ENCODE measurements around the gene TAF11L10. TPM values are rescaled to one million over a fixed set of nuclear protein-coding genes. Genes with fewer than 3 reads are reported as not detected.
"Not testable (repeated sequence)": the region's sequence is repeated elsewhere in the genome, so short reads cannot be mapped to it uniquely, and the experiment has no call there.

TAF11L10 gene
- total RNA-seq, 1 donor from 2014 or later, result not detected

GRCh38 chr5:17614872-17615605 lies 17.4 kb upstream of the TAF11L10 start:
- Mint-ChIP-seq H3K27me3 (ENCODE audit: low read depth, unreplicated experiment) (peaks cover 5% of the 10 kb centered on the region), H3K4me3 (ENCODE audit: unreplicated experiment) (no peak overlapping the region), H3K36me3 (ENCODE audit: low read depth, unreplicated experiment) (no peaks in the 10 kb centered on the region), H3K9me3 (ENCODE audit: unreplicated experiment) (no peaks in the 10 kb centered on the region), H3K27ac (ENCODE audit: unreplicated experiment) (no peak overlapping the region), H3K4me1 (ENCODE audit: low read depth, unreplicated experiment) (no peaks in the 10 kb centered on the region)
- Histone ChIP-seq H3K9me3 (ENCODE audit: insufficient read depth, low read depth, low read length) (no peaks in the 10 kb centered on the region), H2AFZ (ENCODE audit: low read depth, low read length) (no peak overlapping the region), H3K36me3 (ENCODE audit: insufficient read depth, low read length) (no peaks in the 10 kb centered on the region), H3K4me3 (ENCODE audit: insufficient read depth, low read depth, low read length) (no peak overlapping the region), H3K27ac (ENCODE audit: low read depth, low read length) (no peak overlapping the region), H3K79me2 (ENCODE audit: insufficient read depth, low read length) (no peaks in the 10 kb centered on the region), H3K4me1 (ENCODE audit: insufficient read depth, low read length) (no peaks in the 10 kb centered on the region), H3K27me3 (ENCODE audit: insufficient read depth, low read length) (no peaks in the 10 kb centered on the region), H3K4me2 (ENCODE audit: low read length) (no peak overlapping the region), H3K9ac (ENCODE audit: low read length) (no peak overlapping the region), H4K20me1 (ENCODE audit: insufficient read depth, low read length) (no peaks in the 10 kb centered on the region)
- no peak for FAIRE-seq
- DNase-seq (ENCODE audit: low read depth), result no peak
- no peak for TF ChIP-seq EZH2 (IDR thresholded peaks at IDR 0.05; ENCODE audit: insufficient read depth, low read length)
- TF ChIP-seq CTCF (IDR thresholded peaks at IDR 0.05; ENCODE audit: insufficient read depth, low read depth, low read length), result no peak

- not testable (repeated sequence) for H3K27ac Mint-ChIP-seq (ENCODE audit: unreplicated experiment); H3K36me3 Mint-ChIP-seq (ENCODE audit: low read depth, unreplicated experiment); H3K36me3 ChIP-seq (ENCODE audit: insufficient read depth, low read length); H3K79me2 ChIP-seq (ENCODE audit: insufficient read depth, low read length); H3K9me3 Mint-ChIP-seq (ENCODE audit: unreplicated experiment); H3K9me3 ChIP-seq (ENCODE audit: insufficient read depth, low read depth, low read length); H3K4me3 ChIP-seq (ENCODE audit: insufficient read depth, low read depth, low read length); H3K4me2 ChIP-seq (ENCODE audit: low read length); H3K4me3 Mint-ChIP-seq (ENCODE audit: unreplicated experiment); H3K4me1 ChIP-seq (ENCODE audit: insufficient read depth, low read length); H3K27ac ChIP-seq (ENCODE audit: low read depth, low read length); H3K9ac ChIP-seq (ENCODE audit: low read length); DNase-seq (ENCODE audit: low read depth); H3K4me1 Mint-ChIP-seq (ENCODE audit: low read depth, unreplicated experiment); H4K20me1 ChIP-seq (ENCODE audit: insufficient read depth, low read length); H3K27me3 ChIP-seq (ENCODE audit: insufficient read depth, low read length); H3K27me3 Mint-ChIP-seq (ENCODE audit: low read depth, unreplicated experiment); FAIRE-seq; H2AFZ ChIP-seq (ENCODE audit: low read depth, low read length)
Measured at GRCh38 chr5:17610092-17610491, 12.5 kb upstream of the TAF11L10 start, which contains the start of gene TAF11L12. Gene TAF11L12, plus strand, starts transcription at chr5:17610392.

- H3K4me3 Mint-ChIP-seq (ENCODE audit: unreplicated experiment); H3K4me2 ChIP-seq (ENCODE audit: low read length); H3K27ac ChIP-seq (ENCODE audit: low read depth, low read length); DNase-seq (ENCODE audit: low read depth); H3K27ac Mint-ChIP-seq (ENCODE audit: unreplicated experiment); H3K4me1 Mint-ChIP-seq (ENCODE audit: low read depth, unreplicated experiment); H3K36me3 Mint-ChIP-seq (ENCODE audit: low read depth, unreplicated experiment); H3K4me1 ChIP-seq (ENCODE audit: insufficient read depth, low read length); H3K9ac ChIP-seq (ENCODE audit: low read length); H3K79me2 ChIP-seq (ENCODE audit: insufficient read depth, low read length); H3K4me3 ChIP-seq (ENCODE audit: insufficient read depth, low read depth, low read length); H3K36me3 ChIP-seq (ENCODE audit: insufficient read depth, low read length); H3K27me3 Mint-ChIP-seq (ENCODE audit: low read depth, unreplicated experiment); H3K27me3 ChIP-seq (ENCODE audit: insufficient read depth, low read length); H3K9me3 Mint-ChIP-seq (ENCODE audit: unreplicated experiment); FAIRE-seq; H2AFZ ChIP-seq (ENCODE audit: low read depth, low read length); H4K20me1 ChIP-seq (ENCODE audit: insufficient read depth, low read length); H3K9me3 ChIP-seq (ENCODE audit: insufficient read depth, low read depth, low read length): not testable (repeated sequence)
Measured at GRCh38 chr5:17607461-17607860, 9.8 kb upstream of the TAF11L10 start.

All from astrocyte (in vitro differentiated cells and primary cell).